Muscle layer of colon (tissue), 2 donors: Measurements from ENCODE around the gene ISY1.

ENCODE experiments used
- H3K27ac ChIP-seq: one replicate; pipeline ENCODE4 v1.7.0; 2013; ENCODE audit warnings: low read depth, mild to moderate bottlenecking, low read length, moderate library complexity
- H3K27me3 ChIP-seq, 2 donors: one replicate each; pipeline ENCODE4 v1.7.0; 2013; ENCODE audit warnings: low read length in 2 of 2, mild to moderate bottlenecking in 2 of 2; ENCODE audit not compliant: insufficient read depth in 2 of 2, control insufficient read depth in 1 of 2
- H3K36me3 ChIP-seq: one replicate; pipeline ENCODE4 v1.7.0; 2013; ENCODE audit warnings: mild to moderate bottlenecking, low read length; ENCODE audit not compliant: insufficient read depth
- H3K4me1 ChIP-seq: one replicate; pipeline ENCODE4 v1.7.0; 2013; ENCODE audit warnings: mild to moderate bottlenecking, low read length; ENCODE audit not compliant: insufficient read depth
- H3K4me3 ChIP-seq, 2 donors: one replicate each; pipeline ENCODE4 v1.7.0; 2013; ENCODE audit warnings: low read length in 2 of 2, low read depth in 1 of 2, mild to moderate bottlenecking in 1 of 2, moderate library complexity in 1 of 2
- H3K9ac ChIP-seq: one replicate; pipeline ENCODE4 v1.7.0; 2013; ENCODE audit warnings: low read length
- H3K9me3 ChIP-seq: one replicate; pipeline ENCODE4 v1.7.0; 2013; ENCODE audit warnings: mild to moderate bottlenecking, low read length
- donor health status: abdominal sarcoma.
- donor health status: Adenocarcinoma of cecum.

Gene ISY1

GRCh38 chr3:129078510-129078909 lies 82.4 kb downstream of the ISY1 start:
- Histone ChIP-seq H3K4me1 (no peaks in the 10 kb centered on the region), H3K27me3 (no peaks in the 10 kb centered on the region), H3K9me3 (no peaks in the 10 kb centered on the region), H3K27ac (no peak overlapping the region), H3K9ac (no peak overlapping the region), H3K36me3 (no peaks in the 10 kb centered on the region), H3K4me3 (no peak overlapping the region)
